Spleen (tissue), 11 donors: ENCODE data around the gene ESM1. TPM values are rescaled to one million over a fixed set of nuclear protein-coding genes. Genes with fewer than 3 reads are reported as not detected.

Experiments
- DNase-seq: peaks from one replicate; pipeline ENCODE4 v3.0.0-alpha.2; 2020
- H3K27ac ChIP-seq, 8 donors: fragments of 200-600 bp; sonication (generic) in 7 of 8; 1 replicate in 4 of 8; 2 replicates in 4 of 8; pipeline versions ENCODE4 v1.5.0 to v1.8.0; 2016 to 2021; ENCODE audit warnings: inconsistent platforms in 4 of 8, mild to moderate bottlenecking in 4 of 8, moderate library complexity in 1 of 8
- H3K27me3 ChIP-seq, 7 donors: fragments of 200-600 bp; sonication (generic) in 6 of 7; replicated peaks in 1 of 7; 1 replicate in 4 of 7; 2 replicates in 3 of 7; pipeline versions ENCODE4 v1.5.0 to v1.8.0; 2016 to 2021; ENCODE audit warnings: inconsistent platforms in 3 of 7, mild to moderate bottlenecking in 1 of 7
- H3K36me3 ChIP-seq, 6 donors: fragments of 200-600 bp; sonication (generic) in 5 of 6; 1 replicate in 4 of 6; 2 replicates in 2 of 6; pipeline versions ENCODE4 v1.5.0 to v1.8.0; 2016 to 2021; ENCODE audit warnings: inconsistent platforms in 2 of 6
- H3K4me1 ChIP-seq, 6 donors: fragments of 200-600 bp; sonication (generic) in 5 of 6; 1 replicate in 3 of 6; 2 replicates in 3 of 6; pipeline versions ENCODE4 v1.5.0 to v1.8.0; 2016 to 2021; ENCODE audit warnings: inconsistent platforms in 3 of 6
- H3K4me3 ChIP-seq, 8 donors: fragments of 200-600 bp; sonication (generic) in 7 of 8; 1 replicate in 4 of 8; 2 replicates in 4 of 8; pipeline versions ENCODE4 v1.5.0 to v1.8.0; 2016 to 2021; ENCODE audit warnings: inconsistent platforms in 4 of 8, mild to moderate bottlenecking in 4 of 8, moderate library complexity in 2 of 8
- H3K9me3 ChIP-seq, 8 donors: fragments of 200-600 bp; sonication (generic) in 7 of 8; 1 replicate in 4 of 8; 2 replicates in 4 of 8; pipeline versions ENCODE4 v1.5.0 to v1.8.0; 2016 to 2021; ENCODE audit warnings: inconsistent platforms in 4 of 8
- CTCF ChIP-seq, 11 experiments: fragments of 200-600 bp in 7 of 11; fragments of 450-650 bp in 4 of 11; sonication (generic) in 4 of 11; IDR thresholded peaks in 8 of 11; conservative IDR thresholded peaks in 3 of 11; 1 replicate in 7 of 11; 2 replicates in 4 of 11; pipeline versions ENCODE4 v1.4.0 to v1.8.0; 2016 to 2021; ENCODE audit warnings: antibody characterized with exemption in 11 of 11, inconsistent platforms in 4 of 11, mild to moderate bottlenecking in 1 of 11
- POLR2A ChIP-seq, 3 donors: fragments of 450-650 bp; IDR thresholded peaks; one replicate each; pipeline ENCODE4 v1.5.1; 2017; ENCODE audit warnings: antibody characterized with exemption in 3 of 3, mild to moderate bottlenecking in 1 of 3
- POLR2AphosphoS5 ChIP-seq, 3 donors: sonication (generic); formaldehyde crosslinking; IDR thresholded peaks; one replicate each; pipeline ENCODE4 v1.5.1; 2017; ENCODE audit warnings: antibody characterized with exemption in 3 of 3
- WGBS, 5 donors: extraction: QIAGEN DNeasy Blood & Tissue Kit in 3 of 5; methylation state at CpG; one replicate each; pipeline versions ENCODE4 v1.1.5 to v1.1.7; 2013 to 2018; 5-methylcytosine and 5-hydroxymethylcytosine counted together
- intact Hi-C: fragments of 100-400 bp; cut with DNase I; formaldehyde crosslinking; loops from one replicate; pipeline ENCODE4 v1.15.0; 2023; ENCODE audit warnings: low total_unique reads
- polyA plus RNA-seq, 3 donors: library from polyadenylated mRNA; stranded (reverse); fragments of 200-250 nt; gene quantifications; one replicate each; pipeline ENCODE4 v1.2.1, GENCODE V29; 2013
- total RNA-seq, 7 donors: library from RNA; depleted of rRNA in 3 of 7; stranded (reverse); fragments of >200 nt in 3 of 7; fragmentation: NEBNext Ultra II Directional in 4 of 7; extraction: Animal tissue kit (Norgen Biotek cat#: 25700) in 4 of 7; gene quantifications; one replicate each; pipeline versions ENCODE4 v1.1.0 to v1.2.1, GENCODE V29; 2016 to 2021
- donor health status: healthy with polysubstance abuse.
- donor health status: DM: no; HTN: no; CAD: no; lungs with moderate emphysema.
- donor health status: DM: no; HTN: no; CAD: no.
- donor health status: Bipolar disorder and iron deficiency.
- donor health status: healthy.
- donor health status: DM: no; HTN: no; CAD: no.
- donor health status: DM: yes; HTN: yes; CAD: no.

ESM1 gene
- total and polyA plus RNA-seq, 10 donors: 0.09 to 2.4 (median 0.77) TPM; not detected in 1

DNA sequence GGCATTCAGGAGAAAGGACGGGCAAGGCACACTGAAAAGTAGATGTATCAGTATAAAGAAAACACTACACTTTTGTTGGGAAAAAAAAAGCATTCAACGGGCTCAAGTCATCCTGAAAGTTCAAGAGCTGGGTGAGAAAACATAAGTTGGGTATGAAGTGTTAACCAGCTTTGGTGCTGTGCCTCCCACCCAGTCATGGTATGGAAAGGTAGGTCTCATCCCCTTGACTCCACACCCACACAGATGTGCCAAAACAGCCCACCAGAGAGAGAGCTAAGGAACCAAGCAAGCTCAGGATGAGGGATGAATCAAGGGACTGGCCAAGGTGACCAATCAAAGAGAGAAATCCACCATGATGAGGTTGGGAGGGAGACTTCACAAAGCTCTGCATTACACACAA, 54.7 kb downstream of the ESM1 start:
- Histone ChIP-seq H3K27me3 (peaks cover 0 to 21% (median 0%) of the 10 kb centered on the region in 7 donors), H3K9me3 (peaks cover 0 to 15% (median 9%) of the 10 kb centered on the region in 8 donors), H3K27ac (no peak overlapping the region), H3K4me1 (no peaks in the 10 kb centered on the region), H3K4me3 (no peak overlapping the region), H3K36me3 (no peaks in the 10 kb centered on the region)
- WGBS, 5 donors: 58 to 77% (median 71%) methylated on average over 2 of the region's 2 CpGs
- TF ChIP-seq POLR2AphosphoS5 (IDR thresholded peaks at IDR 0.05): no peak
- no peak for TF ChIP-seq POLR2A (IDR thresholded peaks at IDR 0.05)
- no peak for TF ChIP-seq CTCF (IDR thresholded peaks at IDR 0.05 in 8 of 11, conservative IDR thresholded peaks at IDR 0.05 in 3 of 11)
- intact Hi-C loops: no loop called here
- no peak for DNase-seq

Other genes with a start within 250 kb of the ESM1 start
- gene GZMK, start 38.7 kb upstream of the ESM1 start, total RNA-seq: 10 to 100 TPM; 13.2 to 37.1 (median 22.4) TPM
- 10 to 100 TPM in 2 of 3 donors, 1 to 10 TPM in 1; 4.9 to 16.8 (median 16.2) TPM for gene GZMK, start 38.7 kb upstream of the ESM1 start, polyA plus RNA-seq
- gene GZMA, start 117.1 kb upstream of the ESM1 start, total RNA-seq: 10 to 100 TPM; 19.6 to 40.5 (median 24.6) TPM
- gene GZMA, start 117.1 kb upstream of the ESM1 start, polyA plus RNA-seq: 10 to 100 TPM; 14.7 to 21.9 (median 15.6) TPM
- gene GPX8, start 174.6 kb upstream of the ESM1 start, total RNA-seq: 1 to 10 TPM; 3.9 to 10.0 (median 6.9) TPM
- 1 to 10 TPM; 1.5 to 5.6 (median 3.3) TPM for gene GPX8, start 174.6 kb upstream of the ESM1 start, polyA plus RNA-seq
- not detected for gene CDC20B, start 187.6 kb upstream of the ESM1 start, total RNA-seq
- gene CDC20B, start 187.6 kb upstream of the ESM1 start, polyA plus RNA-seq: not detected
- not detected for gene MCIDAS, start 241.7 kb upstream of the ESM1 start, total RNA-seq
- not detected for gene MCIDAS, start 241.7 kb upstream of the ESM1 start, polyA plus RNA-seq
- not detected for gene CCNO, start 248.0 kb upstream of the ESM1 start, total RNA-seq
- gene CCNO, start 248.0 kb upstream of the ESM1 start, polyA plus RNA-seq: under 1 TPM; 0.10 to 0.33 (median 0.22) TPM